Stomach (tissue), 4 donors: ENCODE results near the gene SMC1B.

Experiments used
- EP300 ChIP-seq: sonication (generic); formaldehyde crosslinking; IDR thresholded peaks from one replicate; pipeline ENCODE4 v1.6.1; 2017; ENCODE audit warnings: antibody characterized with exemption
- POLR2A ChIP-seq, 4 donors: fragments of 450-650 bp; IDR thresholded peaks; one replicate each; pipeline ENCODE4 v1.6.1; 2016; ENCODE audit warnings: antibody characterized with exemption in 4 of 4, control low read depth in 2 of 4, mild to moderate bottlenecking in 1 of 4, moderate library complexity in 1 of 4
- POLR2AphosphoS5 ChIP-seq, 3 donors: sonication (generic); formaldehyde crosslinking; IDR thresholded peaks; one replicate each; pipeline ENCODE4 v1.6.1; 2016; ENCODE audit warnings: antibody characterized with exemption in 3 of 3
- TF ChIP-seq, protein P1 (sequence below), 7 experiments: fragments of 450-650 bp in 4 of 7; fragments of 200-600 bp in 3 of 7; sonication (generic) in 3 of 7; IDR thresholded peaks; one replicate each; pipeline ENCODE4 v1.5.1; 2016 to 2019; ENCODE audit warnings: antibody characterized with exemption in 7 of 7, control low read depth in 2 of 7, mild to moderate bottlenecking in 1 of 7

DNA sequence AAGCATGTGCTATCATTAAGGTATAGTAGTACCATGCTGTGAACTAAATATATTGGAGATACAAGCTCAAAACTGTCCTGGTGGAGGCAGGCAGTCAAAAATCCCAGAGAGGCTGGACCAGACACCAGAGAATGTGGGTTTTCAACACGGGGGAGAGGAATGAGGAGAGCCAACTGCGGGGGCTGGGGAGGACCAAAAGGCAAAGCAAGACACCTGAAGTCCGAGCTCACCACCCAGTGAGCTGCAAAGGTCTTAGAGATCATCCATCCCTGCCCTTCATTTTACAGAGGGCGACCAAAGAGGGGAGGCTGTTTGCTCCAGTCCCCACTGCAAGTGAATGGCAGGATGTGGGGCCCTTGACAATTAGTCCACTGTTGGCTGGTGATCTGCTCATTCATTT, 10.1 kb upstream of the SMC1B start:
- no peak for TF ChIP-seq EP300
- TF ChIP-seq, protein P1, sequence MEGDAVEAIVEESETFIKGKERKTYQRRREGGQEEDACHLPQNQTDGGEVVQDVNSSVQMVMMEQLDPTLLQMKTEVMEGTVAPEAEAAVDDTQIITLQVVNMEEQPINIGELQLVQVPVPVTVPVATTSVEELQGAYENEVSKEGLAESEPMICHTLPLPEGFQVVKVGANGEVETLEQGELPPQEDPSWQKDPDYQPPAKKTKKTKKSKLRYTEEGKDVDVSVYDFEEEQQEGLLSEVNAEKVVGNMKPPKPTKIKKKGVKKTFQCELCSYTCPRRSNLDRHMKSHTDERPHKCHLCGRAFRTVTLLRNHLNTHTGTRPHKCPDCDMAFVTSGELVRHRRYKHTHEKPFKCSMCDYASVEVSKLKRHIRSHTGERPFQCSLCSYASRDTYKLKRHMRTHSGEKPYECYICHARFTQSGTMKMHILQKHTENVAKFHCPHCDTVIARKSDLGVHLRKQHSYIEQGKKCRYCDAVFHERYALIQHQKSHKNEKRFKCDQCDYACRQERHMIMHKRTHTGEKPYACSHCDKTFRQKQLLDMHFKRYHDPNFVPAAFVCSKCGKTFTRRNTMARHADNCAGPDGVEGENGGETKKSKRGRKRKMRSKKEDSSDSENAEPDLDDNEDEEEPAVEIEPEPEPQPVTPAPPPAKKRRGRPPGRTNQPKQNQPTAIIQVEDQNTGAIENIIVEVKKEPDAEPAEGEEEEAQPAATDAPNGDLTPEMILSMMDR (IDR thresholded peaks at IDR 0.05), result no peak
- no peak for TF ChIP-seq POLR2A (IDR thresholded peaks at IDR 0.05)
- TF ChIP-seq POLR2AphosphoS5 (IDR thresholded peaks at IDR 0.05), result no peak
